NK-92 (cell line): ENCODE measurements around the gene IL7R.

Experiments used
- DNase-seq: peaks from one replicate; lab custom pipeline; 2025; ENCODE audit not compliant: unreplicated experiment; lab: John Stamatoyannopoulos, UW

The IL7R gene, protein sequence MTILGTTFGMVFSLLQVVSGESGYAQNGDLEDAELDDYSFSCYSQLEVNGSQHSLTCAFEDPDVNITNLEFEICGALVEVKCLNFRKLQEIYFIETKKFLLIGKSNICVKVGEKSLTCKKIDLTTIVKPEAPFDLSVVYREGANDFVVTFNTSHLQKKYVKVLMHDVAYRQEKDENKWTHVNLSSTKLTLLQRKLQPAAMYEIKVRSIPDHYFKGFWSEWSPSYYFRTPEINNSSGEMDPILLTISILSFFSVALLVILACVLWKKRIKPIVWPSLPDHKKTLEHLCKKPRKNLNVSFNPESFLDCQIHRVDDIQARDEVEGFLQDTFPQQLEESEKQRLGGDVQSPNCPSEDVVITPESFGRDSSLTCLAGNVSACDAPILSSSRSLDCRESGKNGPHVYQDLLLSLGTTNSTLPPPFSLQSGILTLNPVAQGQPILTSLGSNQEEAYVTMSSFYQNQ

DNA sequence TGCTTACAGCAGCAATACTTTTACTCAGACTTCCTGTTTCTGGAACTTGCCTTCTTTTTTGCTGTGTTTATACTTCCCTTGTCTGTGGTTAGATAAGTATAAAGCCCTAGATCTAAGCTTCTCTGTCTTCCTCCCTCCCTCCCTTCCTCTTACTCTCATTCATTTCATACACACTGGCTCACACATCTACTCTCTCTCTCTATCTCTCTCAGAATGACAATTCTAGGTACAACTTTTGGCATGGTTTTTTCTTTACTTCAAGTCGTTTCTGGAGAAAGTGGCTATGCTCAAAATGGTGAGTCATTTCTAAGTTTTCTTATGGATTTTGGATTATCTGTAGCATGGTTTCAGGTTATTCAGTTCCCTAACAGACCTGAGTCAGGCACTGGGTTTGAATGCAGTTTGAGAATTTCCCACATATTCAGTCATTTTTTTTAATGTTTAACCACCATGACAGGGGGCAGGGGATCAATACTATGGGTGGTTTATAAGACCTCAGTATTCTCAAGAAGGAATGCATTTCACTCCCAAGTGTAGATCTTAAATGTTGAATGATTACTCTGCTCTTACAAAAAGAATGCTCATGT is at the start of gene IL7R:
Gene IL7R, plus strand, starts transcription at position 127 of the 587 bp plus-strand sequence. Its CDS starts 87 bp downstream, at position 214.
- DNase-seq, result no peak

DNA sequence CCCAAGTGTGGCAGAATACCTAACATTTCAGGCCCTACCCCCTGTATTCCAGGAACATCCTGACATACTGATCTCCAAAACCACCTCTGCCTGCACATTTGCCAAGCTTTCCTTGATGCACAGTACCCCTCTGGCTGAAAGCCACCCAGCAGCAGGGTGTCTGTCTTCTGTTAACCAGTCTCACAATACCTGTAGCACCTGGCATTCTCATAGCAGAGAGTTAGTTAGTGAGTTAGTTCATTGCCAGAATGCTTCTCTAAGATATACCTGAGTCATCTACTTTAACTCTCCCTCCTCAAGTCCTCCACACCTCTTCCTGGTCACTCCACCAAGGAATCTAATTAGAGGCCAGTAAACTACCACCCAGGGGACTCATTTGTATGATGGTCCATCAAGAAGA is 46.1 kb upstream of the IL7R start:
- no peak for DNase-seq

DNA sequence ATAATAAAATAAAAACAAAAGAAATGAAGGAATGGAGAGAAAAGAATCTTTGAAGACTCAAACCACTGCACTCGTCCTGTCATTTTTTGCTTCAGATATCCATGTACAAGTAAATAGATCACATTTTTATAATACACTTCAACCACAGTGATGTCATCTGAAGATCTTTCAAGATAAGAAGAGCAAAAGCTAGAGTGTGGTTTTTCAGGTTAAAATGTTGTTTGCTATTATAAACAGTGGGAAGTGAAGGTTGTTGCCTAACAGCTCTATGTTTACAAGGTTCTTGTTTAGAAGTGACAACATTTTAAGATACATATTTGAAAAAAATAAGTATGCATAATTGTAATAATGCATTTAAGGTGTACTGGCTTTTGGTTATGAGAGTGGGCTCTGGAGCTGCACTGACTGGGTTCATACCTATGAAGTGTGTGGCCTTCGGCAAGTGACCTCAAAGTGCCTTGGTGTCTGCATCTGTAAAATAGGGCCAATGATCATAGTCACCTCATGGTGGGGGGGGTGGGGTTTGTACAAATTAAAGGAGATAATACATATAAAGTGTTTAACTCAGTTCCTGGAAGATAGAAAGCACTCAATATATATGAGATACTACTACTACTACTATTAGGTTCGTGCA is 45.5 kb upstream of the IL7R start:
- no peak for DNase-seq

DNA sequence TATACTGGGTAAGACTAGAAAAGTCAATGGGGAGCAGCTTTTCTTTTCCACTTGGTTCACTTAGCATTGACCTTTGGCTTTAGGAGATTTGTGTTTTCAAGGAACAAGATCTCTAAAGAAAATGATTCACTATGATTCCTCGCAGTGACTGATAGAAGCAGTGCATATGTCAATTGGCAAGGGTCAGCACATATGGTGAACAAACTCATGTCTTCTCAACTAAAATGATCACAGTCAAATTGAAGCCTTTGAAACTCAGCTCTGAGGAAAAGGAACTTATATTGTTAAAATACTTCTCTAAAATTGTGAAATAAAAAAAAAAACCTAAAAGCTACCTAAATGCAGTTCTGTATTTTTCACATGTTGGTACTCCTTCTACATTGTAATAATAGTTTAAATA is 43.2 kb upstream of the IL7R start:
- DNase-seq, result no peak

DNA sequence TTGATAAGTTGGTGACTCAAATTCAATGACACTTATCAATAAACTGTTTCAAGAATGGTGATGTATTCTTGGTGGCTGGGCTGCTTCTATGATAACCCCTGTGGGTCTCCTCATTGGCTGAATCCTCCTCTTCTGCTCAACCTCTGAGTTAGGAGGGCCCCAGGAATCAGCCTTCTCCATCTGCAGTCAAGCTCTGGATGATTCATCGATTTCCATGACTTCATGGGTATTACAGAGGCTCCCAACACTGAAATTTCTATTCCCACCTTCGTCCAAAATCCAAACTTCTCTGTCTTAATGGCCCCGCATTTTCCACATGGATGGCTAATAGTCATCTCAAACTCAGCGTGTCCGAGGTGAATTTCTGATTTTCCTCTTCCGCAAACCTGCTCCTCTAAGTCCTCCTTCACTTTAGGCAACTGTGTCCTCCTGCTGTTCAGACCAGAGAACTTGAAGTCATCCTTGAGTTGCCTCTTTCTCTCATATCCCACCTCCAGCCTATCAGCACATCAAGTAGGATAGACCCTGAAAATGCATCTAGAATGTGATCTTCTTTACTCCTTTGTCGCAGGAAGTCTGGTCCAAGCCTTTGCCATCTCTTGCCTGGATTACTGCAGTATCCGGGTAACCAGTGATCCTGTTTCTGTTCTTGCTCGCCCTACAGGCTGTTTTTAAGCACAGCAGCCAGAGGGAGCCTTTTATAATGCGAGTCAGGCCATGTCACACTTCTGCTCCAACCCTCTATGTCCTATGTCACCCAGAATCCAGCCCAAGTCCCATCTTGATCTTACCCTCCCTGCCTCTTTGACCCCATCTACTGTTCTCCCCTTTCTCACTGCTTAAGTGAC is 41.4 kb upstream of the IL7R start:
- DNase-seq, result no peak

DNA sequence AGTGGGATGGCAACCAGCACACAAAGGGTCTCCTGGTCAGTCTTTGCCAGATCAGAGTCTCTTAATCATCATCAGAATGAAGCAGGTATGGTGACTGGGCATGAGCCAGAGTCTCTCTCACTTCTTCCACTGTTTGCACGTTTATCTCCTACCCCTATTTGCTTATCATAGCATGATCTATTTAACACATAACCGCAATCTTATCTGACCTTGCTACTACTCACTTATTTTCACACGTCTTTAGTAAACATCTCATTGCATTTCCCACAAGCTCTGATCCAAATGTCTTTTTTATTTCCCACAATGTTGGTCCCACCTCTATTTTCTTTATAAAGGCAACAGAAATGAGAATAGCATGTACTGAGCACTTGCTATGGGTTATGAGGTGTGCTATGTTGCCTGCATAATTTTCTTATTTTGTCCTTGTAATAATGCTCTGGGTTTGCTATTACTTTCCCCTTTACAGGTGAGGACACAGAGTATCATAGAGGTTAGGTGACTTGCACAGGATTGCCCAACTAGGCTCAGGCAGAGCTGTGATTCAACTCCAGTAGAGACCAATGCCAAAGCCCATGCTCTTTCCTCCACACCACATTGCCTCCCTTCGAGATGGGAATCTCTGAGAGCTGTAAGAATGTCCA is 39.7 kb upstream of the IL7R start:
- DNase-seq, result no peak

DNA sequence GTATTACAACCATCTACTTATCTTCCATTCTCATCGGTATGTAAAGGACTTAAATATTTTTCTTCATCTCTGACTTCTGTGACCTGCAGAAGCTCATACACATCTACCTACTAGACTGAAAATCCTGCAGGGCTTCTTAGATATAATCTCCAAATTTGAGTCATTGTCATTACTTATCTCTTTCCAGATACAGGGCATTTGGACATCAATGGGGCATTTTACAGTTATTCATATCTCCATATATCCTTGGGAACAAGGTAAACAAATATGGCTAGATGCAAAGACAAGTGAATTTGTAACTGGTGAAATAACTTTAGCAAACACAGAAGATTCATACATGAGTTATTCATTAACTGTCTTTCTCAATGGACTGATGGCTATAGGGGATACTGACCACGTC is 37.7 kb upstream of the IL7R start:
- no peak for DNase-seq

DNA sequence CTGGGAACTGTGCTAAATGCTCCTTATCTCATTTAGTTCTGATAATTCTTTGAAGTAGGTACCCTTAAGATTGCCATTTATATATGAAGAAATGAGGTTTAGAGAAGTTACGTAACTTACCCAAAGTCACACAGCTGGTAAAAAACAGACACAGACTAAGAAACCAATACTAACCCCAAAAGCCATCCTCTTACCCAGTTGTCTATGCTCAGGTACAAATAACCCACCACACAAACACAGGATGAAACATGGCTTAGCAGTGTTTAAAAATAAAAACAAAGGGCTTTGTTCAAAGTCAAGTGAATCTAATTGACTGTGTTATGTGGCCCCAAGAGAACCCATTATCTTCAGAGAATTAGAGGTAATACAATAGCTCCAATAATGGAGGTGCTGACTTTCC is 37.0 kb upstream of the IL7R start:
- DNase-seq, result no peak

DNA sequence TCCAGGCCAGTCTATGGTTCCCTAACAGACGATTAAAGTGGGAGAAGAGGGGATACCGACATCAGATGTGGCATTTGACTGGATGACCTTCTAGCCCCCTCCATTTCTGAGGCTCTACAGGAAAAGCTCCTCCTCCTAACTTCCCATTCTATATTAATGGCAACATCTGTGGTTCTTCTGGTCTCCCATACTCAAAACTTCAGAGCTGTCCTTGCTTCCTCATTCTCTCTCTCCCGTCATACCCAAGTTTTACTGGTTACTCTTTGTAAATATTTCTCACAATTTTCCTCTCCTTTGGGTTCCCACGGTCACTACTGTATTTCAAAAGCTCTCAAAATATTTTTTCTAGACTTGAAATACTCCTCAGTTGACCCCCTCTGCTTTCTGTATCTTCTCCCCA is 36.0 kb upstream of the IL7R start:
- no peak for DNase-seq

DNA sequence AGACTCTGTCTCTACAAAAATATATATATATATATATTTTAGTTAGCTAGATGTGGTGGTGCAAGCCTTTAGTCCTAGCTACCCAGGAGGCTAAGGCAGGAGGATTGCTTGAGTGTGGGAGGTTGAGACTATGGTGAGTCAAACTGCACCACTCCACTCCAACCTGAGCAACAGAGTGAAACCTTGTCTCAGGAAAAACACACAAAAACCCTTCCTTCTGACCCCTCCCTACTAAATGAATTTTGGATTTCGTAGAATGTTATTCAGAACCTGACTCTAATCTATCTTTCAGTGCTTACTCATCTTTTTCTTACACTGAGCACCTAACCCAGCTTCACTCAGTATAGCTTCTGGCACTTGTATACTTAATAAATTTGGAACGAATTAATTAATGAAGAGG is 35.2 kb upstream of the IL7R start:
- DNase-seq, result no peak

DNA sequence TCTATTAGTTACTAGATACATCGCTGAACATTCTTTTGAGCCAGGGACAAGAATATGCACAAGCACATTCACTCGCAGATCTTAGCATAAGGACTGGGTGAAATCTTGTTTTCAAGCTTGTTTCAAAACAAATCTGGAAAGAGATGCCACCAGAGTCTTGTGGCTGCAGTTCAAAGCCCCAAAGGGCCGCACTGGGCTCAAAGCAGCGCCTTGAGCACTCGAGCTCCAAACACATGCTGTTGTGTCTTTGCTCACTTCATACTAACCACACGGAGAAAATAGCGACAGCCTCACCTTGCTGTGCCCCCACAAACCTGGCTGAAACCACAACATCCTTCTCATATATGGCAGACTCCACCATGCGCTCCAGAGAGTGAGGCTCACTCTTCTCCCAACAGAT is 34.2 kb upstream of the IL7R start:
- no peak for DNase-seq

DNA sequence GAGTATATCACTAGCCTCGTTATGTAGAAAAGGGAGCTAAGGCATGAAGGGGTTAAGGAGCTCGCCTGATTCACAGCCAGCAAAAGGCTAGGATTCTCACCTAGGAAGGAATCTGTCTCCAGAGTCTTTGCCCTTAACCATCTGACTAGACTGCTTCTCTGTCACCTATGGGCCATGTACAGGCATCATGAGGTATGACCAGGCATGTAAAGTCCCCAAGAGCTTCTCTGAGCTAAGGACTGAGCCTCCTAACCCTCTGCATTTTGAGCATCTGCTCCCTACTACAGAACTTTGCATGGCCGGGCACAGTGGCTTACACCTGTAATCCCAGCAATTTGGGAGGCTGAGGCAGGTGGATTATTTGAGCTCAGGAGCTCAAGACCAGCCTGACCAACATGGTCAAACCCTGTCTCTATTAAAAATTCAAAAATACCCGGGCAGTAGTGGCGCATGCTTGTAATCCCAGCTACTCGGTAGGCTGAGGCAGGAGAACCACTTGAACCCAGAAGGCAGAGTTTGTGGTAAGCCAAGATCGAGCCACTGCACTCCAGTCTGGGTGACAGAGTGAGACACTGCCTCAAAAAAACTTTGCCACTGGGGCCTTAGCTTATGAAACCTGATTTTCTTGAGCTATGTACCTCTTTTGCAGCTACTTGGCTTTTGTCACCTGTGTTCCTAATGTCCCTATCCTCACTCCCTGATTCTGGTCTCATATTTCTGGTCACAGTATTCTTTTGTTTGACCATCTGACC is 33.2 kb upstream of the IL7R start:
- DNase-seq, result no peak

DNA sequence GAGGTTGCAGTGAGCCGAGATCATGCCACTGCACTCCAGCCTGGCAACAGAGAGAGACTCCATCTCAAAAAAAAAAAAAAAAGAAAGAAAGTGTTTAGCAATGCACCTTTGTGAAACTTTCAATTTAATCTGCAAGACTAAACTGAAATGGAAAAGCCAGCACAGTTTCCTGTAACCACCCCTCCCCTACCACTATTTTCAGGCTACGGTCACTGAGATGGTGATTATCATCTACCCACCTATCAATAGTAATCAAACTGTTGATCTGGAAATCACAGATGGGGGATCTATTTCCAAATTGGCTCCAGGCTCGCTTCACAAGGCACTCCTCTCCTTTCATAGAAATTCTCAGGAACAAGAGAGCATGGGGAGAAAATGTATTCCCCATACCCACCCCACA is 30.6 kb upstream of the IL7R start:
- DNase-seq, result no peak

DNA sequence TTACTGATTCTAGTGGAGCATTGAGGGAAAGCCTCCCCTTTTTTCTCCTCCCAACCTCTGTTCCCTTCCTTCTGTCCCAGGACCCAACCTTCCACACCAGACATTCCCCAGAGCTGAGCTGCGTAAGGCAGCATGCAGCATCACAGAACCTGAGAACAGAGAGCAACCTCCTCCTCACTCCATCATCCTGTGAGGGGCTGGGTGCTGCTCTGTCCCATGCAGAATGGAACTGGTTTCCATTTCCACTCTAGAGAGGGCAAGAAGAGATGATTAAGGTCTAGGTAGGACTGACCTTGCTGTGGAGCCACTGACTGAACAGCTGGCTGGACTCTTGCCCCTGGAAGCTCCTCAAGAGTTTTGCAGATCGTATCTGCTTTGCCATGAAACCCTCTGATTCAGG is 30.1 kb upstream of the IL7R start:
- no peak for DNase-seq

DNA sequence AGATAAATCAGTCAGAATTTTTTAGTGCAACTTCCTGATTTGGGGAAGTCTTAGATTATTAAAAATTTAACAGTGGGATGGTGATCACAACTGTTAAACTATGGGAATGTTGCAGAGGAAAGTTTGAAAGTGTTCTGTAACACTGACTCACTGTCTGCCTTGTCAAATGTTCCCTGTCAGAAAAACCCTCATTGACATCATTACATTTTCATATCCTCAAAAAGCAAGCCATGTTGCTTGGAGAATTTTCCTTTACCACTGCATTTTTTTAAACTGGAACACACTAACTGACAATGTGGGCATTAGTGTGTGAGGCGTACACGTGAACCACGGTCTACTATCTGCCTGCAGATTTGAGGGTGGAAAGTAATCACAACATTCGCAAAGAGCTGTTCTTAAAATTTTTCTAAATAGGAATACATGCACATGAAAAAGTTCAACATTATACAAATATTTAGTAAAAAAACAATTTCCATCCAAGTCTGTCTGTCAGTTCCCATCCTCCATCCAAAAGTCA is 28.6 kb upstream of the IL7R start:
- no peak for DNase-seq

DNA sequence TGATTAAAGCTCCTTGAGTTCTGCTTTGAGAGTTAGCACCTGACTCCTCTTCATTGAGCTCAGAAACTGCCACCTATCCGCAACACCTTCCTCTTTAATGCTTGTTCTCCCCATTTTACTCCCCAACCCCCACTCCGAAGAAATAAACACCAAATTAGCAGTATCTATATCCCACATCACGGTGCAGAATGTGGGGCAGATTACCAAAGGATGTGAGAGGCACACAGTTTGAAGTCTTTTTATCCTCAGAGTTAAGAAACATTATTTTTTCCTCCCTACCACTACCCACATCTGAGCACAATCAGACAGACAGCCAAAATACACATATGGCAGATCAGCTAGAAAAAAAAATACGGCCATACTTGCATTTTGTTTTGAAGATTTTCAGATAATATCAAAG is 26.1 kb upstream of the IL7R start:
- DNase-seq, result no peak

DNA sequence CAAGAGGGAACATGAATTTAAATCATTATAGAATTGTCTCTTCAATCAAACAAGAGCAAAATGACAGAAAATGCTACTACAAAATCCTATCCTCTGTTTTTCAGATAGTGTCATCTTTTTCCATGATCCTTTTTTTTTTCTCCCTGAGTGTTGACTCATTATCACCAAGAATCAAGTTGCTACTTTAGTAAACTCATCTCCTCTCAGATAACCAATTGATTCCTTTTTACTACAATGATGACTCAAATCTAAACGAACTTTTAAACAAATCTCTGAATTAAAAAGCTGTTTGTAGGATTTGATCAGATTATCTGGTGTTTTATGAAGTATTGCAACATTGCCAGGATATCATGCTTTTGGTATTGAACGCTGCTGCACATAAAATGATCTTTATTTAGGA is 23.9 kb upstream of the IL7R start:
- DNase-seq, result no peak

DNA sequence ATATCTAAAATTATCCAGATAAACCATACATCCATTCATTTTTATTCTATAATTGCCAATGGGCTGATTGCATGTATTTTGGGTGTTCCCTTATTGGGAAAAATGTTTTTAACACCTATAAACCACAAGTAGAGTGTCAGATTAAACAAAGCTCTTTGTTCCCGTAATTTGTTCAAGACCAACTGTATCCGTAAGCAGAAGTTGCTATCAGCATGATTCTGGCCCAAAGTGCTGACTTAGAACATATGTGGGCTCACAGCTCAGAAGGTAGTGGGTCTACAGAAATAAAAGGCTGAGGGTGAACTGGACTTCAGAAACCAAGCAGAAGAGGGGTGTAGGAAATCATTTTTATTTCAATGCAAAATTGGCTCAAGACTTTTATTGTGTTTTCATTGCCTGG is 23.5 kb upstream of the IL7R start:
- no peak for DNase-seq

DNA sequence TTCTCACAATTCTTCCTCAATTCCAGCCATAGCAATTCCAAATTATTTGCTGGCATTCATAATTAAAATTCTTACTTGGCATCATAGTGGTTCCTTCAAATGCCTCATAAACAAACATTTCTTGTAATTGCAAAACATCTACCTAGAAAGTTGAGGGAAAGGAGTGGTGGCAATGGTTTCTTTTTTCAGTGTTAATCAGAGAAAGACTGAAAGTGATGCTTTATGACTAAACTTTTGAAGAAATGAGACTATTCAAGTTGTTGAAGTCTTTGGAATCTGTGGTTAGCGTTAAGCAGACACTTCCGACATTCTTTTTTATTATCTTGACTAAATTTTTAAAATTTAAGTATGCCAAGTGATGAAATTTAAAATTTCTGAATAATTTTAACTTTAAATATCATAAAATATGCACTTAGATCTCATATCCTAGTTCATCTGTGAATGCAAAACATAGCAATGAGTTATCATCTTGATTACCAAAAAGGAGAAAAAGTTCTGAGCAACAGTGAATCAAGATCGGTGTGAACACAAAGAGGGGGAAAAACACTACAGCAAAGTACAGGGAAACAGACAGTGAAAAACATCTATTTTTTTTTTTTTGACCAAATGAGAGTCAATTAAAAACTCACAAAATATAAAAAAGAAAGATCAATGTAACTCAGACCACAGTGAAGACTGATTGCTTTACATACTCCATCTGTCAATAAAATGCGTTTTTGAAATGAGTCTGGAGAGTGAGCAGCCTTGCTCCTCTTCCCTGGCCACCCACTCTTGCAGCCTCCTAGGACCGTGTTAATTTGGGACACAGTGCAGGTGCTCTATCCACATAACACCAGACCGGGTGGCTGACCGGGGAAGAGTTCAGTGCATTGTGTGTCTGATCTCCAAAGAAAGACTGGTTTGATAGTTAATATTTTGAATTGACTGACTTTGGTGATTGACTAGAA is 20.6 kb upstream of the IL7R start:
- DNase-seq, result no peak
